HG02970 (cell line): Measurements from ENCODE around the gene CAP2.
"Not testable (repeated sequence)": the region's sequence is repeated elsewhere in the genome, so short reads cannot be mapped to it uniquely, and the experiment has no call there.

ENCODE experiments used
- ATAC-seq: cut with Tn5 transposase; IDR thresholded peaks from one replicate; pipeline ENCODE4 v1.9.1; 2021; ENCODE audit warnings: mild to moderate bottlenecking, moderate library complexity, moderate number of reproducible peaks; ENCODE audit not compliant: unreplicated experiment, low FRiP score

The CAP2 gene

GRCh38 chr6:17395112-17395511 lies 1.7 kb downstream of the CAP2 start:
- ATAC-seq = no peak

GRCh38 chr6:17396256-17396655 lies 2.9 kb downstream of the CAP2 start:
- ATAC-seq = no peak

- ATAC-seq = no peak
Observed at GRCh38 chr6:17397764-17398194, 4.4 kb downstream of the CAP2 start.

GRCh38 chr6:17405181-17405943 lies 12.0 kb downstream of the CAP2 start:
- not testable (repeated sequence) for ATAC-seq

- no peak for ATAC-seq
Observed at GRCh38 chr6:17405944-17406245, 12.5 kb downstream of the CAP2 start.

GRCh38 chr6:17408081-17408480 lies 14.7 kb downstream of the CAP2 start:
- no peak for ATAC-seq

GRCh38 chr6:17410281-17410680 lies 16.9 kb downstream of the CAP2 start:
- ATAC-seq = no peak

- ATAC-seq = no peak
Observed at GRCh38 chr6:17413313-17413750, 19.9 kb downstream of the CAP2 start.

- ATAC-seq = not testable (repeated sequence)
Observed at GRCh38 chr6:17414395-17414794, 21.0 kb downstream of the CAP2 start.

GRCh38 chr6:17415321-17415720 lies 21.9 kb downstream of the CAP2 start:
- no peak for ATAC-seq

- ATAC-seq = no peak
Observed at GRCh38 chr6:17416806-17417205, 23.4 kb downstream of the CAP2 start.

- no peak for ATAC-seq
Observed at GRCh38 chr6:17417817-17418216, 24.4 kb downstream of the CAP2 start.

GRCh38 chr6:17418281-17419188 lies 25.1 kb downstream of the CAP2 start:
- ATAC-seq = no peak

GRCh38 chr6:17419189-17419575 lies 25.8 kb downstream of the CAP2 start:
- no peak for ATAC-seq

GRCh38 chr6:17420368-17420767 lies 27.0 kb downstream of the CAP2 start:
- ATAC-seq = no peak

GRCh38 chr6:17421406-17421805 lies 28.0 kb downstream of the CAP2 start:
- no peak for ATAC-seq

GRCh38 chr6:17423026-17423425 lies 29.6 kb downstream of the CAP2 start:
- no peak for ATAC-seq

GRCh38 chr6:17427062-17427461 lies 33.7 kb downstream of the CAP2 start:
- no peak for ATAC-seq

- ATAC-seq = no peak
Observed at GRCh38 chr6:17427617-17428016, 34.2 kb downstream of the CAP2 start.

- not testable (repeated sequence) for ATAC-seq
Observed at GRCh38 chr6:17428595-17429120, 35.3 kb downstream of the CAP2 start.

GRCh38 chr6:17429383-17430061 lies 36.1 kb downstream of the CAP2 start:
- ATAC-seq = no peak
